ENCODE results near the gene TMCO5A.

DNA sequence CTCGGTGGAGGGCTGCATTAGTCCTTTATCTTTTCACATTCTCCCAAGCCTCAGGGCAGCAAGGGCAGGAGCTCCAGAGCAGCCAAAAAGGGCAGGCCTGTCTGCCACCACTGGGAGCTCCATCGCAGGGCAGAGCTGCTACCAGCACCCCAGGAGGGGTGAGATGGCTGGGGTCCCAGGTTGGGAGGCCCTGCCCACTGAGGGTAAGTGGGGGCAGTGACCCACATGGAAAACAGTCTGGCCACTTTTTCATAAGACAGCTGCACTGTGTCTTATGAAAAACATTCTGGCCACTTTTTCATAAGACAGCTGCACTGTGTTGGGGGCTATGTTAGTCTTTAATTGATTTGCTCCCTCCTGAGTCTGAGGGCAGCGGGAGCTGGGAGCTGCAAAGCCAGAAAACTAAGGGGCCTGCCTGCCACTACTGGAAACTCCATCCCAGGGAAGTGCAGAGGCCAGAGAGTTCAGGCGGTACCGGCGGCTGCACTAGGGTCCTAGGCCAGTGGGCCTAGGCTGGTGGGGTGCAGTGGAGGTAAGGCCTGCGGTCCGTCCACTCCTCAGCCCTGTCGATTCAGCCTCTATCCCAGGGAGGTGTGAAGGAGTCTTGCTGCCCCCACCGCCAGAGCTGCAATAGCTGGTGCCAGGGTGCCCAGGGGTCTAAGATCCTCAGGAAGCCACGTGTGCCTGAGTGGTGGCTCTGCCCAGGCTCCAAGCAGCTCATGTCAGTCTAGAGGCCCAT, 45.4 kb downstream of the TMCO5A start:
- no peak for TF ChIP-seq CTCF (IDR thresholded peaks at IDR 0.05)
- no peak for TF ChIP-seq POLR2A (IDR thresholded peaks at IDR 0.05)

Measured in adrenal gland (tissue), 5 donors.